ENCODE measurements around the gene NAPA. TPM values are rescaled to one million over a fixed set of nuclear protein-coding genes. Genes with fewer than 3 reads are reported as not detected.

The NAPA gene
- total RNA-seq, 4 donors from 2014 or later: 78.4 to 154 (median 105) TPM

- peak in 1 of 3 donors; percentile 20 for DNase-seq
- H3K27me3 ChIP-seq: no peaks in the 10 kb centered on the region
- H3K4me3 ChIP-seq: no peak overlapping the region
- peaks cover 0 to 73% (median 0%) of the 10 kb centered on the region in 3 donors for H3K36me3 ChIP-seq
- H3K27ac ChIP-seq: no peak overlapping the region
- no peaks in the 10 kb centered on the region for H3K9me3 ChIP-seq
- no peak for TF ChIP-seq CTCF (IDR thresholded peaks at IDR 0.05)
- TF ChIP-seq POLR2A (IDR thresholded peaks at IDR 0.05): no peak
- H3K4me1 ChIP-seq: peaks cover 0 to 16% (median 0%) of the 10 kb centered on the region in 4 donors
Observed at GRCh38 chr19:47503130-47503825, 11.6 kb downstream of the NAPA start.

GRCh38 chr19:47499863-47500830, 14.7 kb downstream of the NAPA start:
- Histone ChIP-seq H3K4me3 (no peak overlapping the region), H3K9me3 (no peaks in the 10 kb centered on the region), H3K27me3 (no peaks in the 10 kb centered on the region), H3K27ac (no peak overlapping the region), H3K36me3 (peaks cover 0 to 89% (median 0%) of the 10 kb centered on the region in 3 donors), H3K4me1 (no peaks in the 10 kb centered on the region)
- no peak for DNase-seq
- TF ChIP-seq POLR2A (IDR thresholded peaks at IDR 0.05) (no peak), CTCF (IDR thresholded peaks at IDR 0.05) (no peak)

- TF ChIP-seq POLR2A (IDR thresholded peaks at IDR 0.05): no peak
- no peak for TF ChIP-seq CTCF (IDR thresholded peaks at IDR 0.05)
- Histone ChIP-seq H3K27ac (no peak overlapping the region), H3K4me1 (no peaks in the 10 kb centered on the region), H3K27me3 (no peaks in the 10 kb centered on the region), H3K4me3 (no peak overlapping the region), H3K36me3 (peaks cover 0 to 92% (median 0%) of the 10 kb centered on the region in 3 donors), H3K9me3 (no peaks in the 10 kb centered on the region)
- DNase-seq: no peak
Observed at GRCh38 chr19:47499371-47499770, 15.5 kb downstream of the NAPA start.

- H3K27ac ChIP-seq: no peak overlapping the region
- TF ChIP-seq POLR2A (IDR thresholded peaks at IDR 0.05) (no peak), CTCF (IDR thresholded peaks at IDR 0.05) (no peak)
- H3K9me3 ChIP-seq: no peaks in the 10 kb centered on the region
- peaks cover 0 to 92% (median 0%) of the 10 kb centered on the region in 3 donors for H3K36me3 ChIP-seq
- no peaks in the 10 kb centered on the region for H3K4me1 ChIP-seq
- H3K4me3 ChIP-seq: no peak overlapping the region
- no peak for DNase-seq
- no peaks in the 10 kb centered on the region for H3K27me3 ChIP-seq
Observed at GRCh38 chr19:47498561-47498960, 16.3 kb downstream of the NAPA start.

GRCh38 chr19:47497821-47498520, 16.9 kb downstream of the NAPA start:
- no peaks in the 10 kb centered on the region for H3K9me3 ChIP-seq
- peaks cover 0 to 92% (median 0%) of the 10 kb centered on the region in 3 donors for H3K36me3 ChIP-seq
- H3K27me3 ChIP-seq: no peaks in the 10 kb centered on the region
- DNase-seq: no peak
- H3K4me3 ChIP-seq: no peak overlapping the region
- no peak overlapping the region for H3K27ac ChIP-seq
- TF ChIP-seq POLR2A (IDR thresholded peaks at IDR 0.05) (no peak), CTCF (IDR thresholded peaks at IDR 0.05) (no peak)
- H3K4me1 ChIP-seq: no peaks in the 10 kb centered on the region
